Nephron (organoid): ENCODE results near the gene MAGI2.

Experiments
- H3K27ac Mint-ChIP-seq, 3 experiments: 2 replicates each; pipeline ENCODE4 v1.8.0; 2020; ENCODE audit warnings: mixed read lengths in 3 of 3, mild to moderate bottlenecking in 2 of 3, moderate library complexity in 1 of 3
- H3K27me3 Mint-ChIP-seq: 2 replicates; pipeline ENCODE4 v1.8.0; 2021; ENCODE audit warnings: low read depth, mild to moderate bottlenecking, moderate library complexity, mixed read lengths
- H3K36me3 Mint-ChIP-seq: 2 replicates; pipeline ENCODE4 v1.8.0; 2020; ENCODE audit warnings: low read depth, mixed read lengths
- H3K4me1 Mint-ChIP-seq: 2 replicates; pipeline ENCODE4 v1.8.0; 2020; ENCODE audit warnings: mixed read lengths
- H3K4me3 Mint-ChIP-seq, 3 experiments: 2 replicates each; pipeline ENCODE4 v1.8.0; 2020; ENCODE audit warnings: mild to moderate bottlenecking in 3 of 3, mixed read lengths in 3 of 3, moderate library complexity in 2 of 3
- H3K9me3 Mint-ChIP-seq: 2 replicates; pipeline ENCODE4 v1.8.0; 2020; ENCODE audit warnings: mixed read lengths
- TF ChIP-seq, protein P1 (sequence below), 3 experiments: fragments of 200-600 bp; sonication (generic); IDR thresholded peaks; one replicate each; pipeline ENCODE4 v1.5.0; 2021; ENCODE audit warnings: antibody characterized with exemption in 3 of 3; ENCODE audit not compliant: unreplicated experiment in 3 of 3

The MAGI2 gene

DNA sequence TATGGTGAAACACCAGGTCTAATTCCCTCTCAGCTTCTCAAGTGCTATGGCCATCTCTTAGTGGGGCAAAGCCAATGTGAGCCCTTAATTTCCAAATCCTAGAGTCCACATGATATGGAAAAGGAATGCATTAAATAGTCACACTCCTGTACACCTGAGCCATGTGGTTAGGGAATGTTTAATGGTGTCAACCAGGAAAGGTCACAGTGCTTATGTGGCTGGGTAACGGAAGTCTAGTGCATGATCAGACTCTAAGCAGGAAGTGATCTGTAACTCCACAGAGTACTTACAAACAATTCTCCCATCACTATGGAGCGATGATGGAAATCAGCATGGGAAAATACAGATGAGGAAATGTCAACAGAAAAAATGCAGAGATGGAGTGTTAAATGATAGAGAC lies 148.8 kb downstream of the MAGI2 start:
- Mint-ChIP-seq H3K27me3 (no peaks in the 10 kb centered on the region), H3K27ac (peak overlapping the region; percentile 18 to 85 (median 47)), H3K4me1 (peaks cover 4% of the 10 kb centered on the region), H3K36me3 (peaks cover 4% of the 10 kb centered on the region), H3K9me3 (no peaks in the 10 kb centered on the region), H3K4me3 (no peak overlapping the region)
- TF ChIP-seq, protein P1, sequence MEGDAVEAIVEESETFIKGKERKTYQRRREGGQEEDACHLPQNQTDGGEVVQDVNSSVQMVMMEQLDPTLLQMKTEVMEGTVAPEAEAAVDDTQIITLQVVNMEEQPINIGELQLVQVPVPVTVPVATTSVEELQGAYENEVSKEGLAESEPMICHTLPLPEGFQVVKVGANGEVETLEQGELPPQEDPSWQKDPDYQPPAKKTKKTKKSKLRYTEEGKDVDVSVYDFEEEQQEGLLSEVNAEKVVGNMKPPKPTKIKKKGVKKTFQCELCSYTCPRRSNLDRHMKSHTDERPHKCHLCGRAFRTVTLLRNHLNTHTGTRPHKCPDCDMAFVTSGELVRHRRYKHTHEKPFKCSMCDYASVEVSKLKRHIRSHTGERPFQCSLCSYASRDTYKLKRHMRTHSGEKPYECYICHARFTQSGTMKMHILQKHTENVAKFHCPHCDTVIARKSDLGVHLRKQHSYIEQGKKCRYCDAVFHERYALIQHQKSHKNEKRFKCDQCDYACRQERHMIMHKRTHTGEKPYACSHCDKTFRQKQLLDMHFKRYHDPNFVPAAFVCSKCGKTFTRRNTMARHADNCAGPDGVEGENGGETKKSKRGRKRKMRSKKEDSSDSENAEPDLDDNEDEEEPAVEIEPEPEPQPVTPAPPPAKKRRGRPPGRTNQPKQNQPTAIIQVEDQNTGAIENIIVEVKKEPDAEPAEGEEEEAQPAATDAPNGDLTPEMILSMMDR (IDR thresholded peaks at IDR 0.05; ENCODE audit: unreplicated experiment in 3 of 3) = no peak

DNA sequence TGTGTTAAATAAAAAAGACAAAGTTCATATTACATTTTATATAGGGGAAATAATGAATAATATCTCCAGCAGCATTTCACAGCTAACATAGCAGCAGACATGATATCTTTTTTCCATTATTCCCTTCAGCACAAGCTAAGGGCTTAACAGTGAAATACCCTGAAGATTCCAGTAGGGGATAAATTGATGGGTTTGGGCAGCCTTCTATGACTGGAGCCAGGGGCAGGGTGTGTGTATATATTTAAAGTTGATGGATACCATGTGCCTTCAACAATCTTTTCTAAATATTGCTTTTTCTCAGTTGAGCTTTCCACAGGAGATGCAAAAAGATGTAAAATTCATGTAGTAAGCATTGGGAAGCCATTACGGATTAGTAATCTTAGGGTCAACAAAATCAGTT lies 151.2 kb downstream of the MAGI2 start:
- H3K36me3 Mint-ChIP-seq = peaks cover 4% of the 10 kb centered on the region
- H3K27me3 Mint-ChIP-seq = no peaks in the 10 kb centered on the region
- peaks cover 2% of the 10 kb centered on the region for H3K9me3 Mint-ChIP-seq
- TF ChIP-seq, protein P1 (IDR thresholded peaks at IDR 0.05; ENCODE audit: unreplicated experiment in 3 of 3) = no peak
- H3K4me1 Mint-ChIP-seq = no peaks in the 10 kb centered on the region
- no peak overlapping the region for H3K4me3 Mint-ChIP-seq
- H3K27ac Mint-ChIP-seq = peak overlapping the region in 2 of 3 experiments; percentile 1 to 64

- Mint-ChIP-seq H3K4me1 (no peaks in the 10 kb centered on the region), H3K4me3 (no peak overlapping the region), H3K27me3 (no peaks in the 10 kb centered on the region), H3K9me3 (peaks cover 2% of the 10 kb centered on the region), H3K36me3 (peaks cover 4% of the 10 kb centered on the region), H3K27ac (peak overlapping the region in 2 of 3 experiments; percentile 1 to 64)
- TF ChIP-seq, protein P1 (IDR thresholded peaks at IDR 0.05; ENCODE audit: unreplicated experiment in 3 of 3) = no peak
These were observed 152.0 kb downstream of the MAGI2 start for GRCh38 chr7:79301419-79301818.

DNA sequence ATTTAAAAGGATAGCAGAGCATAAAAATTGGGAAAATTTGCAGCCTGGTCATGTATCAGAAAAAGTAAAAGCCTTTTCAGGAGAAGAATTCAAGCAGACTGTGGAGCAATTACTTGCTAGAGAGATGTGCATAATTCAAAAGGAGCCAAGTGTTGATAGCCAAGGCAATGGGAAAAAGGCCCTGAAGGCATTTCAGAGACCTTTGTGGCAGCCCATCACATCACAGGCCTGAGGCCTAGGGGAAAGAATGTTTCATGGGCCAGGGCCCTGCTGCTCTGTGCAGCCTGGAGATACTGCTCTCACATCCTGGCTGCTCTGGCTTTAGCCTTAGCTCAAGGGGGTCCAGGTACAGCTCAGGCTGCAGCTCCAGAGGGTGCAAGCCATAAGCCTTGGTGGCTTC lies 152.9 kb downstream of the MAGI2 start:
- TF ChIP-seq, protein P1 (IDR thresholded peaks at IDR 0.05; ENCODE audit: unreplicated experiment in 3 of 3) = no peak
- no peak overlapping the region for H3K4me3 Mint-ChIP-seq
- H3K4me1 Mint-ChIP-seq = no peaks in the 10 kb centered on the region
- H3K9me3 Mint-ChIP-seq = peaks cover 2% of the 10 kb centered on the region
- H3K36me3 Mint-ChIP-seq = peaks cover 4% of the 10 kb centered on the region
- H3K27ac Mint-ChIP-seq = no peak overlapping the region
- H3K27me3 Mint-ChIP-seq = no peaks in the 10 kb centered on the region

DNA sequence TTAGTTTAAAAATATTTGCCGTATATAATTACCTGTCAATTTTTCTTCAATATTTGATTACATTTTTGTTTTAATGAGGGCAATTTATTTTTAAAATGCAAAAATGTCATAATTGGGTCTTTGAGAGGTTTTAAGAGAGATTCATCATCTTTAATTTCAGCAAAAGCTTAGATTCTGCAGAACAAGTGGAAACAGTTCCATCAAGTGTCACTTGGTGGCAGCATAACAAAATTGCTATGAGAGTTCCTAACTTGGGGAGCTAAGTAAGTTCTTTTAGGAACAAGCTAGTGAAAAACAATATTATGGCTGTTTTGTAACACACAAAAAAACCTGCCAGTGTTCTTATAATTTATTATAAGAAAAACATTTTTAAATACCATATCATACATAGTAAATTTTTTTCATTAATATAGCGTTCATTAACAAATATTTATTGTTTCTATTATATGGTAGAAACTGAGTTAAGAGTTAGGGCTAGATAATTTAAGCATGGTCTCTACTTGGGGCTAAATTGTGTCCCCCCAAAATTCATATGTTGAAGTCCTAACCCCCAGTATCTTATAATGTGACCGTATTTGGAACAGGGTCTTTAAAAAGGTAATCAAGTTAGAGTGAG lies 155.2 kb downstream of the MAGI2 start:
- Mint-ChIP-seq H3K27ac (peak overlapping the region in 1 of 3 experiments; percentile 4), H3K4me1 (no peaks in the 10 kb centered on the region)

More for the DNA sequence above, 155.2 kb downstream of the MAGI2 start:
- H3K4me3 Mint-ChIP-seq = no peak overlapping the region
- peaks cover 2% of the 10 kb centered on the region for H3K9me3 Mint-ChIP-seq
- H3K27me3 Mint-ChIP-seq = no peaks in the 10 kb centered on the region
- TF ChIP-seq, protein P1 (IDR thresholded peaks at IDR 0.05; ENCODE audit: unreplicated experiment in 3 of 3) = peak; percentile 78 to 89 (median 87)
- H3K36me3 Mint-ChIP-seq = peaks cover 4% of the 10 kb centered on the region
